ENCODE data around the gene GTF3C5.
A peak's percentile ranks its signal among the peaks of the same experiment; 100 is the strongest.
"Not testable (repeated sequence)": the region's sequence is repeated elsewhere in the genome, so short reads cannot be mapped to it uniquely, and the experiment has no call there.

Gene GTF3C5

DNA sequence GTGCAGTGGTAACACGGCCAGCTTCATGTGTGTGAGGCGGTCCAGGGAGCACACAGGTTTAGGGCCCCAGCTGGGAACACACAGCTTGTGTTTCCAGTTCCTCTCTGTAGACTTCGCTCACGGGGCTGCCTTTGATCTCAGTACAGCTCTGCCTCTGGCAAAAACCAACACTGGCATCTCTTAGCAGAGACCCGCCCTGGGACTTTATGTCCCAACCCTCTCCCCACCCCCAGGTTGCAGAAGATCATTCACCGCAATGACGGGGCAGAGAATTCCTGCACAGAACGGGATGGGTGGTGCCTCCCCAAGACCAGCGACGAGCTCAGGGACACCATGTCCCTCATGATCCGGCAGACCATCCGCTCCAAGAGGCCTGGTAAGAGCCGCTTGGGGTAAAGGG is 25.7 kb downstream of the GTF3C5 start:
- no peak for DNase-seq

DNA sequence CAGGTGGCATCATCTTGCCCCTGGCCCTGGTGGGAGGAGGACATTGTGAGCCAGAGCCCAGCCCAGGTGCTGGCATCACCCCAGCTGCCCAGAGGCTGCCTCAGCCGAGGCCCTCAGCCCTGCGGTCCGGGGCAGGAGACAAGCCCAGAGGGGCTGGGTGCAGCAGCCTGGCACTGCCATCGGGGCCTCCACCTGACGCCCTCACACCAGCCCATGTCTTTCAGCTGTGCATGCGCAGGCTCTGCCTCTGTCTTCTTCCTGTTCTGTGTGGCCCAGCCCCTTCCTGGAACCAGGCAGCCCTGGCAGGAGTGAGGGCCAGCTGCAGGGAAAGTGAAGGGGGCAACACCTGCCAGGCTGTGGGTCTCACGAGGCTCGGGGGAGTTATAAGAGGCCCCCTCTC is 26.2 kb downstream of the GTF3C5 start:
- DNase-seq = peak; percentile 44

DNA sequence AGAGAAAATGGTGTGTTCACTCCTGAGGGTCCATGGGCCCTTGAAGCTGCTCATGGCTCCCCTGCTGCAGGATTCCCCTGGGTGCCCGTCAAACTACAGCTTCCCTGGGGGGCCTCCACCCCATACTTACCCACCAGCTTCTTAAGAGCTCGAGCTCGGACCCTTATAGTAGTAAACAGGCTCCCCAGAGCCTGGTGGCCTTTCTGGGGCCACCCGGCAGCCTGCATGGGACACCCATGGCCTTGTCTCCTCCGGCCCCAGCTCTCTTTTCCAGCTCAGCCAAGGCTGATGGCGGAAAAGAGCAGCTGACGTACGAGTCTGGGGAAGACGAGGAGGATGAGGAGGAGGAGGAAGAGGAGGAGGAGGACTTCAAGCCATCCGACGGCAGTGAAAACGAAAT is 26.8 kb downstream of the GTF3C5 start:
- no peak for DNase-seq

DNA sequence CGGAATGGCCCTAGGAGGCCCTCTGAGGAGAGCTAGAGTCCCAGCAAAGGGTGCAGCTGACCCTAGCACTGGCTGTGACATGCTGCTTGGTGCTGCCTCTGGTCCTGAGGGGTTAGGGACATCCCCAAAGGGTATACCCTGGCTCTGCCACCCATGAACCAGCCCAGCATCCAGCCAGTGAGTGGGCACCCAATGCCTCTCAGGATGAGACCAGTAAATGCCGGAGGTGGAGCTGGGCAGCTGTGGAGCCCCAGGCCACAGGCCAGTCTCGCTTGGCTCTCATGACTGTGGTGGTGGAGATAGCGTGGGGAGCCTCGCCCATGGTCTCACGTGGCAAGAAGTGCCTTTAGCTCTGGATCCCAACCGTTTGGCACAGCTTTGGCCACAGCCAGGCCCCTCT is 27.3 kb downstream of the GTF3C5 start:
- DNase-seq = no peak

DNA sequence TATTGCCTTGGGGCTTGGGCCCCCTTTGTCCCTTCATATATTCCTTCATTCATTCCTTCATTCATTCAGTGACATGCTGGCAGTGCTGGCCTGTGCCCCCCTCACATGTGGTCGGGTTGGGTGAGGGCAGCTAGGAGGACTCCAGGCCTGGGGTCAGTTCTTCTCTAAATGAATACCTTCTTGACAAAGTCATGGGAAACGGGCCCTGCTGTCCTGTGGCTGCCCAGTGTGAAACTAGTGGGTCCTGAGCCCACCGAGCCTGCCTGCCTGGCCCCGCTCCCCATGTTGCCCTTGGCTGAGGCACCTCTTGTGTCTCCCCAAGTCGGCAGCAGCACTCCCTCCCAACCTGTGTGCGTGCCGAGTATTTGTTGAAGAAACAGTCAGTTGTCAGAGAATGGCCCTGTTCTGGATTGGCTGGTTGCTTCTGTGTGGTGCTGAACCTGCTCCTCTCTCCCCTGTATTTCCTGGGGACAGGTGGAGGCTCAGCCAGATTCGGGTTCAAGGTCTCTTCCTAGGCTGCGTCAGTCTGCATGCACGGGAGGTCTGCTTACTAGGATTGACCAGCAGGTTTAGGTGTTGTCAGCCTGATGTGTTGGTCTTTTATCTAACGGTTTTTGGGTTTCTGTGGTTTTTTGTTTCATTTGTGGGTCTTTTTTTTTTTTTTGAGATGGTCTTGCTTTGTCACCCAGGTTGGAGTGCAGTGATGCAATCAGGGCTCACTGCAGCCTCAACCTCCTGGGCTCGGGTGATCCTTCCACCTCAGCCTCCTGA is 27.9 kb downstream of the GTF3C5 start:
- DNase-seq = peak; percentile 67

DNA sequence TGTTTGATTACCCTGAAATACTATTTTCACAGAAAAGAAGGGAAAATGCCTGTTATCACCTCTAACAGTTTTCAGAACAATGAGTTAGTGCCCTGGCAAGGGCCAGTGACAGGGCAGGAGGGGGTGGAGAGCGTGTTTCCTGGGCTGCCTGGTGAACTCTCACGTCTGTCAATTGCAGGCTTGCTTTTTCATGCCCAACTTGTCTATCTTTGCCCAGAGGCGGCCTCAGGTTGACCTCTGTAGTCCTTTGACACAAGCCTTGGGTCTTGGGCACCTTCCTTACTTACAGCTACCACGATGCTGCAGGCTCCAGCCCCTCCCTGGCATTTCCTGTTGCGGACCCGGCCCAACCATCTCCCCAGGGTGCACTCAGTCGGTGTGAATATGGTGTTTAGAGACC is 28.8 kb downstream of the GTF3C5 start:
- peak; percentile 13 for DNase-seq

DNA sequence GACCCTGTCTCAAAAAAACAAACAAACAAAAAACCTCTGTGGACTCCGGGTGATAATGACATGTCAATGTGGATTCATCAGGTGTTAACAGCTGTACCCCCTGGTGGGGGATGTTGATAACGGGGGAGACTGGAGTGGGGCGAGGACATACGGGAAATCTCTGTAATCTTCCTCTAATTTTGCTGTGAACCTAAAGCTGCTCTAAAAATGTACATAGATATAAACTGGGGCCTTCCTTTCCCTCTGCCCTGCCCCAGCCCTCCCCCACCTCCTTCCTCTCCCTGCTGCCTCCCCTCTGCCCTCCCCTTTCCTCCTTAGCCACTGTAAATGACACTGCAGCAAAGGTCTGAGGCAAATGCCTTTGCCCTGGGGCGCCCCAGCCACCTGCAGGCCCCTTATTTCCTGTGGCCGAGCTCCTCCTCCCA is 29.6 kb downstream of the GTF3C5 start:
- no peak for DNase-seq

DNA sequence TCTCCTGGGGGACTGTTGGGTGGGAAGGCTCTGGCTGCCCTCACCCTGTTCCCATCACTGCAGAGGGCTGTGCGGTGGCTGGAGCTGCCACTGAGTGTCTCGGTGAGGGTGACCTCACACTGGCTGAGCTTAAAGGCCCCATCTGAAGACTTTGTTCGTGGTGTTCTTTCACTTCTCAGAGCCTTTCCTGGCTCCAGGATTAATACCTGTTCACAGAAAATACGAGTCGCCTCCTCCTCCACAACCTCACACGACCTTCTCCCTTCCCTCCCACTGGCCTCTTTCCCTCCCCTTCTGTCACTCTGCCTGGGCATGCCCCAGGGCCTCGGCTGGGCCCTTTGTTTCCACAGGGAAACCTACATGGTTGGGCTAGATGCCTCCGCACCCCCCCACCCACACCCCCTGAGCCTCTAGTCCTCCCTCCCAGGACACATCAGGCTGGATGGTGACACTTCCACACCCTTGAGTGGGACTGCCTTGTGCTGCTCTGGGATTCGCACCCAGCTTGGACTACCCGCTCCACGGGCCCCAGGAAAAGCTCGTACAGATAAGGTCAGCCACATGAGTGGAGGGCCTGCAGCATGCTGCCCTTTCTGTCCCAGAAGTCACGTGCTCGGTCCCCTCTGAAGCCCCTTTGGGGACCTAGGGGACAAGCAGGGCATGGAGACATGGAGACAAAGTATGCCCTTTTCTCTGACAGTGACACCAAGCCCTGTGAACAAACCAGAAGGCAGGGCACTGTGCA is 30.4 kb downstream of the GTF3C5 start:
- DNase-seq = not testable (repeated sequence)

DNA sequence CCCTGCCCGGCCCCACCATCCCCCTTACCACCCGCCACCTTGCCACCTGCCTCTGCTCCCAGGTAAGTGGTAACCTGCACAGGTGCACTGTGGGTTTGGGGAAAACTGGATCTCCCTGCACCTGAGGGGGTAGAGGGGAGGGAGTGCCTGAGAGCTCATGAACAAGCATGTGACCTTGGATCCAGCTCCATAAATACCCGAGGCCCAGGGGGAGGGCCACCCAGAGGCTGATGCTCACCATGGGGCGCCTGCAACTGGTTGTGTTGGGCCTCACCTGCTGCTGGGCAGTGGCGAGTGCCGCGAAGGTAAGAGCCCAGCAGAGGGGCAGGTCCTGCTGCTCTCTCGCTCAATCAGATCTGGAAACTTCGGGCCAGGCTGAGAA is 31.0 kb downstream of the GTF3C5 start, which contains the start of gene CEL:
CEL (plus strand) TSS at position 218 of the 382 bp plus-strand sequence; CDS start at position 240, 22 bp downstream.
- not testable (repeated sequence) for DNase-seq

DNA sequence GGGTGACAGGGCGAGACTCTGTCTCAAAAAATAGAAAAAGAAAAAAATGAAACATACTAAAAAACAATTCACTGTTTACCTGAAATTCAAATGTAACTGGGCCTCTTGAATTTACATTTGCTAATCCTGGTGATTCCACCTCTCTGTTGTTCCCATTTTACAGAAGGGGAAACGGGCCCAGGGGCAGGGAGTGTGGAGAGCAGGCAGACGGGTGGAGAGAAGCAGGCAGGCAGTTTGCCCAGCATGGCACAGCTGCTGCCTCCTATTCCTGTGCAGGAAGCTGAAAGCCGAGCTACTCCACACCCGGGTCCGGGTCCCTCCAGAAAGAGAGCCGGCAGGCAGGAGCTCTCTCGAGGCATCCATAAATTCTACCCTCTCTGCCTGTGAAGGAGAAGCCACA is 31.8 kb downstream of the GTF3C5 start:
- DNase-seq = not testable (repeated sequence)

DNA sequence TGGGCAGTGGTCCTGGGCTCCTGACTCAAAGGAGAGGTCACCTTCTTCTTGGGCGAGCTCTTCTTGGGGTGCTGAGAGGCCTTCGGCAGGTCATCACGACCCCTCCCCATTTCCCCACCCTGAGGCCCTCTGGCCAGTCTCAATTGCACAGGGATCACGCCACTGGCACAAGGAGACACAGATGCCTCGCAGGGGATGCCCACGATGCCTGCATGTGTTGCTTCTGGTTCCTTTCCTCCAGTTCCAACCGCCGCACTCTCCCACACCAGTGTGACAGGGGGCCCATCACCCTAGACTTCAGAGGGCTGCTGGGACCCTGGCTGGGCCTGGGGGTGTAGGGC is 32.3 kb downstream of the GTF3C5 start:
- no peak for DNase-seq

DNA sequence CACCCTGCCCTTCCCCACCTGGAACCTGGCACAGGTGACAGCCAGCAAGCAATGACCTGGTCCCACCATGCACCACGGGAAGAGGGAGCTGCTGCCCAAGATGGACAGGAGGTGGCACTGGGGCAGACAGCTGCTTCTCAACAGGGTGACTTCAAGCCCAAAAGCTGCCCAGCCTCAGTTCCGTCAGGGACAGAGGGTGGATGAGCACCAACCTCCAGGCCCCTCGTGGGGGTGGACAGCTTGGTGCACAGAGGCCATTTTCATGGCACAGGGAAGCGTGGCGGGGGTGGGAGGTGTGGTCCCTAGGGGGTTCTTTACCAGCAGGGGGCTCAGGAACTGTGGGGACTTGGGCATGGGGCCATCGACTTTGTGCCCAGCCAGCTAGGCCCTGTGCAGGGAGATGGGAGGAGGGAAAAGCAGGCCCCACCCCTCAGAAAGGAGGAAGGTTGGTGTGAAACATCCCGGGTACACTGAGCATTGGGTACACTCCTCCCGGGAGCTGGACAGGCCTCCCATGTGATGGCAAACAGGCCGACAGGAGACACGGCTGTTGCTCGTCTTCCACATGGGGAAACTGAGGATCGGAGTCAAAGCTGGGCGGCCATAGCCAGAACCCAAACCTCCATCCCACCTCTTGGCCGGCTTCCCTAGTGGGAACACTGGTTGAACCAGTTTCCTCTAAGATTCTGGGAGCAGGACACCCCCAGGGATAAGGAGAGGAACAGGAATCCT is 32.9 kb downstream of the GTF3C5 start:
- DNase-seq = no peak

DNA sequence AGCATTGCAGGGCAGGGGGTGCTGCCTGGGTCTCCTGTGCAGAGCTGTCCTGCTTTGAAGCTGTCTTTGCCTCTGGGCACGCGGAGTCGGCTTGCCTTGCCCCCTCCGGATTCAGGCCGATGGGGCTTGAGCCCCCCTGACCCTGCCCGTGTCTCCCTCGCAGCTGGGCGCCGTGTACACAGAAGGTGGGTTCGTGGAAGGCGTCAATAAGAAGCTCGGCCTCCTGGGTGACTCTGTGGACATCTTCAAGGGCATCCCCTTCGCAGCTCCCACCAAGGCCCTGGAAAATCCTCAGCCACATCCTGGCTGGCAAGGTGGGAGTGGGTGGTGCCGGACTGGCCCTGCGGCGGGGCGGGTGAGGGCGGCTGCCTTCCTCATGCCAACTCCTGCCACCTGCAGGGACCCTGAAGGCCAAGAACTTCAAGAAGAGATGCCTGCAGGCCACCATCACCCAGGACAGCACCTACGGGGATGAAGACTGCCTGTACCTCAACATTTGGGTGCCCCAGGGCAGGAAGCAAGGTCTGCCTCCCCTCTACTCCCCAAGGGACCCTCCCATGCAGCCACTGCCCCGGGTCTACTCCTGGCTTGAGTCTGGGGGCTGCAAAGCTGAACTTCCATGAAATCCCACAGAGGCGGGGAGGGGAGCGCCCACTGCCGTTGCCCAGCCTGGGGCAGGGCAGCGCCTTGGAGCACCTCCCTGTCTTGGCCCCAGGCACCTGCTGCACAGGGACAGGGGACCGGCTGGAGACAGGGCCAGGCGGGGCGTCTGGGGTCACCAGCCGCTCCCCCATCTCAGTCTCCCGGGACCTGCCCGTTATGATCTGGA is 33.7 kb downstream of the GTF3C5 start:
- no peak for DNase-seq

DNA sequence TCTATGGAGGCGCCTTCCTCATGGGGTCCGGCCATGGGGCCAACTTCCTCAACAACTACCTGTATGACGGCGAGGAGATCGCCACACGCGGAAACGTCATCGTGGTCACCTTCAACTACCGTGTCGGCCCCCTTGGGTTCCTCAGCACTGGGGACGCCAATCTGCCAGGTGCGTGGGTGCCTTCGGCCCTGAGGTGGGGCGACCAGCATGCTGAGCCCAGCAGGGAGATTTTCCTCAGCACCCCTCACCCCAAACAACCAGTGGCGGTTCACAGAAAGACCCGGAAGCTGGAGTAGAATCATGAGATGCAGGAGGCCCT is 34.2 kb downstream of the GTF3C5 start:
- no peak for DNase-seq

DNA sequence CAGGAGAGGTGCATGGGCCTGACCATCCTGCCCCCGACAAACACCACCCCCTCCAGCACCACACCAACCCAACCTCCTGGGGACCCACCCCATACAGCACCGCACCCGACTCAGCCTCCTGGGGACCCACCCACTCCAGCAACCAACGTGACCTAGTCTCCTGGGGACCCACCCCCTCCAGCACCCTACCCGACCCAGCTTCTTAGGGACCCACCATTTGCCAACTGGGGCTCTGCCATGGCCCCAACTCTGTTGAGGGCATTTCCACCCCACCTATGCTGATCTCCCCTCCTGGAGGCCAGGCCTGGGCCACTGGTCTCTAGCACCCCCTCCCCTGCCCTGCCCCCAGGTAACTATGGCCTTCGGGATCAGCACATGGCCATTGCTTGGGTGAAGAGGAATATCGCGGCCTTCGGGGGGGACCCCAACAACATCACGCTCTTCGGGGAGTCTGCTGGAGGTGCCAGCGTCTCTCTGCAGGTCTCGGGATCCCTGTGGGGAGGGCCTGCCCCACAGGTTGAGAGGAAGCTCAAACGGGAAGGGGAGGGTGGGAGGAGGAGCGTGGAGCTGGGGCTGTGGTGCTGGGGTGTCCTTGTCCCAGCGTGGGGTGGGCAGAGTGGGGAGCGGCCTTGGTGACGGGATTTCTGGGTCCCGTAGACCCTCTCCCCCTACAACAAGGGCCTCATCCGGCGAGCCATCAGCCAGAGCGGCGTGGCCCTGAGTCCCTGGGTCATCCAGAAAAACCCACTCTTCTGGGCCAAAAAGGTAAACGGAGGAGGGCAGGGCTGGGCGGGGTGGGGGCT is 35.6 kb downstream of the GTF3C5 start:
- no peak for DNase-seq

DNA sequence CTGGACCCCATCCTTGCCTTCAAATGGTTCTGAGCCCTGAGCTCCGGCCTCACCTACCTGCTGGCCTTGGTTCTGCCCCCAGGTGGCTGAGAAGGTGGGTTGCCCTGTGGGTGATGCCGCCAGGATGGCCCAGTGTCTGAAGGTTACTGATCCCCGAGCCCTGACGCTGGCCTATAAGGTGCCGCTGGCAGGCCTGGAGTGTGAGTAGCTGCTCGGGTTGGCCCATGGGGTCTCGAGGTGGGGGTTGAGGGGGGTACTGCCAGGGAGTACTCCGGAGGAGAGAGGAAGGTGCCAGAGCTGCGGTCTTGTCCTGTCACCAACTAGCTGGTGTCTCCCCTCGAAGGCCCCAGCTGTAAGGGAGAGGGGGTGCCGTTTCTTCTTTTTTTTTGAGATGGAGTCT is 36.2 kb downstream of the GTF3C5 start:
- DNase-seq = no peak

DNA sequence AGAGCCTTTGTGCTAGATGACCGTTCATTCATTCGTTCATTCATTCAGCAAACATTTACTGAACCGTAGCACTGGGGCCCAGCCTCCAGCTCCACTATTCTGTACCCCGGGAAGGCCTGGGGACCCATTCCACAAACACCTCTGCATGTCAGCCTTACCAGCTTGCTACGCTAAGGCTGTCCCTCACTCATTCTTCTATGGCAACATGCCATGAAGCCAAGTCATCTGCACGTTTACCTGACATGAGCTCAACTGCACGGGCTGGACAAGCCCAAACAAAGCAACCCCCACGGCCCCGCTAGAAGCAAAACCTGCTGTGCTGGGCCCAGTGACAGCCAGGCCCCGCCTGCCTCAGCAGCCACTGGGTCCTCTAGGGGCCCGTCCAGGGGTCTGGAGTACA is 37.0 kb downstream of the GTF3C5 start:
- no peak for DNase-seq

DNA sequence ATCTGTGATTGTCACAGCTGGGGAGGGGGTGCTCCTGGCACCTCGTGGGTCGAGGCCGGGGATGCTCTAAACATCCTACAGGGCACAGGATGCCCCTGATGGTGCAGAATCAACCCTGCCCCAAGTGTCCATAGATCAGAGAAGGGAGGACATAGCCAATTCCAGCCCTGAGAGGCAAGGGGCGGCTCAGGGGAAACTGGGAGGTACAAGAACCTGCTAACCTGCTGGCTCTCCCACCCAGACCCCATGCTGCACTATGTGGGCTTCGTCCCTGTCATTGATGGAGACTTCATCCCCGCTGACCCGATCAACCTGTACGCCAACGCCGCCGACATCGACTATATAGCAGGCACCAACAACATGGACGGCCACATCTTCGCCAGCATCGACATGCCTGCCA is 37.6 kb downstream of the GTF3C5 start:
- DNase-seq = not testable (repeated sequence)

DNA sequence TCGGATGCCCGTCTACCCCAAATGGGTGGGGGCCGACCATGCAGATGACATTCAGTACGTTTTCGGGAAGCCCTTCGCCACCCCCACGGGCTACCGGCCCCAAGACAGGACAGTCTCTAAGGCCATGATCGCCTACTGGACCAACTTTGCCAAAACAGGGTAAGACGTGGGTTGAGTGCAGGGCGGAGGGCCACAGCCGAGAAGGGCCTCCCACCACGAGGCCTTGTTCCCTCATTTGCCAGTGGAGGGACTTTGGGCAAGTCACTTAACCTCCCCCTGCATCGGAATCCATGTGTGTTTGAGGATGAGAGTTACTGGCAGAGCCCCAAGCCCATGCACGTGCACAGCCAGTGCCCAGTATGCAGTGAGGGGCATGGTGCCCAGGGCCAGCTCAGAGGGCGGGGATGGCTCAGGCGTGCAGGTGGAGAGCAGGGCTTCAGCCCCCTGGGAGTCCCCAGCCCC is 39.7 kb downstream of the GTF3C5 start:
- DNase-seq = not testable (repeated sequence)

DNA sequence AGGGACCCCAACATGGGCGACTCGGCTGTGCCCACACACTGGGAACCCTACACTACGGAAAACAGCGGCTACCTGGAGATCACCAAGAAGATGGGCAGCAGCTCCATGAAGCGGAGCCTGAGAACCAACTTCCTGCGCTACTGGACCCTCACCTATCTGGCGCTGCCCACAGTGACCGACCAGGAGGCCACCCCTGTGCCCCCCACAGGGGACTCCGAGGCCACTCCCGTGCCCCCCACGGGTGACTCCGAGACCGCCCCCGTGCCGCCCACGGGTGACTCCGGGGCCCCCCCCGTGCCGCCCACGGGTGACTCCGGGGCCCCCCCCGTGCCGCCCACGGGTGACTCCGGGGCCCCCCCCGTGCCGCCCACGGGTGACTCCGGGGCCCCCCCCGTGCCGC is 40.2 kb downstream of the GTF3C5 start:
- not testable (repeated sequence) for DNase-seq

DNA sequence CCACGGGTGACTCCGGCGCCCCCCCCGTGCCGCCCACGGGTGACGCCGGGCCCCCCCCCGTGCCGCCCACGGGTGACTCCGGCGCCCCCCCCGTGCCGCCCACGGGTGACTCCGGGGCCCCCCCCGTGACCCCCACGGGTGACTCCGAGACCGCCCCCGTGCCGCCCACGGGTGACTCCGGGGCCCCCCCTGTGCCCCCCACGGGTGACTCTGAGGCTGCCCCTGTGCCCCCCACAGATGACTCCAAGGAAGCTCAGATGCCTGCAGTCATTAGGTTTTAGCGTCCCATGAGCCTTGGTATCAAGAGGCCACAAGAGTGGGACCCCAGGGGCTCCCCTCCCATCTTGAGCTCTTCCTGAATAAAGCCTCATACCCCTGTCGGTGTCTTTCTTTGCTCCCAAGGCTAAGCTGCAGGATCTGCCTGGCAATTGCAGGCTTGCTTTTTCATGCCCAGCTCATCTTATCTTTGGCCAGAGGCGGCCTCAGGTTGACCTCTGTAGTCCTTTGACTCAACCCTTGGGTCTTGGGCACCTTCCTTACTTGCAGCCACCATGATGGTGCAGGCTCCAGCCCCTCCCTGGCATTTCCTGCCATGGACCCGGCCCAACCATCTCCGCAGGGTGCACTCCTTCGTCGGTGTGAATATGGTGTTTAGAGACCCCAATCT is 40.8 kb downstream of the GTF3C5 start:
- DNase-seq = no peak
